ENCODE data around the gene NLRP9. TPM values are rescaled to one million over a fixed set of nuclear protein-coding genes. Genes with fewer than 3 reads are reported as not detected.

The NLRP9 gene
- total and polyA plus RNA-seq, 2 of the 13 experiments (the other 11 are each of a cell fraction or from before 2014, with no cell fraction given) = not detected

GRCh38 chr19:55698256-55698655 is 39.9 kb downstream of the NLRP9 start:
- ATAC-seq (no peak), DNase-seq (ENCODE audit: low spot score) (no peak), FAIRE-seq (no peak)
- no TSS peak for BruUV-seq (replicated peaks)
- 98% methylated on average over 17 of the region's 17 CpGs for WGBS (ENCODE audit: low lambda C conversion rate)
- TF ChIP-seq E2F1 (CRISPR knock-in tag; IDR thresholded peaks at IDR 0.05) (no peak), AGO2 (optimal IDR thresholded peaks at IDR 0.05; ENCODE audit: low read depth, low read length) (peak; percentile 26)
- H3K4me3 ChIP-seq (replicated peaks in 1 of 3; ENCODE audit: insufficient read depth in 1 of 3, low read depth in 2 of 3, low read length in 3 of 3) = no peak overlapping the region
- in situ Hi-C loops (cut with HindIII; ENCODE audit: extremely low pct_ligation_motif_present, low pct_unique_long_range_greater_than_20kb) = no loop called here
- H3K4me1 ChIP-seq (ENCODE audit: insufficient read depth, low read length) = no peaks in the 10 kb centered on the region
- no peaks in the 10 kb centered on the region for H3K27me3 ChIP-seq (ENCODE audit: control insufficient read depth in 1 of 2, insufficient read depth in 2 of 2, low read length in 2 of 2)
- peaks cover 13 to 19% of the 10 kb centered on the region in 2 experiments; a peak in 4 of 5 replicates for H3K36me3 ChIP-seq (replicated peaks in 1 of 2; ENCODE audit: control insufficient read depth in 1 of 2, insufficient read depth in 2 of 2, low read length in 2 of 2)
- ChIA-PET CTCF (ENCODE audit: low intra/inter-chr PET ratio, low total read pairs) (no interaction called here), POLR2A (interaction anchor here (2.0 kb wide), 1 partner anchor 15 kb away, joined by 5 read pairs; no protein-coding TSS in a partner anchor)
- H2AFZ ChIP-seq (ENCODE audit: low read length) = no peak overlapping the region
- H3K9ac ChIP-seq (ENCODE audit: insufficient read depth, low read depth, low read length) = no peak overlapping the region
- no peaks in the 10 kb centered on the region for H3K79me2 ChIP-seq (ENCODE audit: insufficient read depth, low read length)
- H3K9me3 ChIP-seq (ENCODE audit: low read length) = no peaks in the 10 kb centered on the region
- H3K4me2 ChIP-seq (ENCODE audit: low read depth, low read length) = no peak overlapping the region
- intact Hi-C loops (cut with micrococcal nuclease; ENCODE audit: unreplicated experiment) = no loop called here
- H3K27ac ChIP-seq (ENCODE audit: extremely low read length, insufficient read depth, low read length) = no peak overlapping the region
- H4K20me1 ChIP-seq (ENCODE audit: insufficient read depth, low read length) = no peaks in the 10 kb centered on the region

- no peak overlapping the region for H3K27ac ChIP-seq (ENCODE audit: extremely low read length, insufficient read depth, low read length)
- no peaks in the 10 kb centered on the region for H4K20me1 ChIP-seq (ENCODE audit: insufficient read depth, low read length)
- no peak for ATAC-seq
- H3K4me2 ChIP-seq (ENCODE audit: low read depth, low read length) = no peak overlapping the region
- POLR2A ChIA-PET = interaction anchor here (2.0 kb wide), 1 partner anchor 14 kb away, joined by 5 read pairs; no protein-coding TSS in a partner anchor
- FAIRE-seq = no peak
- TSS peak; percentile 37 for BruUV-seq (replicated peaks)
- peaks cover 15 to 25% of the 10 kb centered on the region in 2 experiments; a peak in 4 of 5 replicates for H3K36me3 ChIP-seq (replicated peaks in 1 of 2; ENCODE audit: control insufficient read depth in 1 of 2, insufficient read depth in 2 of 2, low read length in 2 of 2)
- in situ Hi-C loops (cut with HindIII; ENCODE audit: extremely low pct_ligation_motif_present, low pct_unique_long_range_greater_than_20kb) (no loop called here), intact Hi-C loops (cut with micrococcal nuclease; ENCODE audit: unreplicated experiment) (no loop called here)
- no peaks in the 10 kb centered on the region for H3K27me3 ChIP-seq (ENCODE audit: control insufficient read depth in 1 of 2, insufficient read depth in 2 of 2, low read length in 2 of 2)
- 100% methylated on average over 6 of the region's 8 CpGs for WGBS (ENCODE audit: low lambda C conversion rate)
- H3K4me1 ChIP-seq (ENCODE audit: insufficient read depth, low read length) = no peaks in the 10 kb centered on the region
- H3K9ac ChIP-seq (ENCODE audit: insufficient read depth, low read depth, low read length) = no peak overlapping the region
- CTCF ChIA-PET (ENCODE audit: low intra/inter-chr PET ratio, low total read pairs) = no interaction called here
- no peak overlapping the region for H3K4me3 ChIP-seq (replicated peaks in 1 of 3; ENCODE audit: insufficient read depth in 1 of 3, low read depth in 2 of 3, low read length in 3 of 3)
- no peak for DNase-seq (ENCODE audit: low spot score)
- H3K79me2 ChIP-seq (ENCODE audit: insufficient read depth, low read length) = no peaks in the 10 kb centered on the region
- no peaks in the 10 kb centered on the region for H3K9me3 ChIP-seq (ENCODE audit: low read length)
- H2AFZ ChIP-seq (ENCODE audit: low read length) = no peak overlapping the region
- no peak for TF ChIP-seq ZNF660 (CRISPR knock-in tag; IDR thresholded peaks at IDR 0.05; ENCODE audit: borderline replicate concordance, low read depth)
- no peak for TF ChIP-seq ZNF75D (CRISPR knock-in tag; IDR thresholded peaks at IDR 0.05; ENCODE audit: borderline replicate concordance)
- no peak for TF ChIP-seq IRF2 (CRISPR knock-in tag; IDR thresholded peaks at IDR 0.05)
- no peak for TF ChIP-seq SRSF1 (optimal IDR thresholded peaks at IDR 0.05; ENCODE audit: low read depth, low read length)
- TF ChIP-seq ZNF704 (CRISPR knock-in tag; IDR thresholded peaks at IDR 0.05; ENCODE audit: borderline replicate concordance) = no peak
- no peak for TF ChIP-seq ZBTB37 (CRISPR knock-in tag; IDR thresholded peaks at IDR 0.05)
- no peak for TF ChIP-seq SOX6 (IDR thresholded peaks at IDR 0.05)
- no peak for TF ChIP-seq SOX6 (CRISPR knock-in tag; IDR thresholded peaks at IDR 0.05)
- TF ChIP-seq NFE2 (CRISPR knock-in tag; IDR thresholded peaks at IDR 0.05) = no peak
- TF ChIP-seq NONO (IDR thresholded peaks at IDR 0.05) = no peak
- TF ChIP-seq NONO (CRISPR knock-in tag; conservative IDR thresholded peaks at IDR 0.05) = no peak
- no peak for TF ChIP-seq ZNF530 (CRISPR knock-in tag; IDR thresholded peaks at IDR 0.05; ENCODE audit: low read depth)
Measured at GRCh38 chr19:55697698-55698097, 40.5 kb downstream of the NLRP9 start.
